ENCODE measurements around the gene BCL11A.

BCL11A gene

DNA sequence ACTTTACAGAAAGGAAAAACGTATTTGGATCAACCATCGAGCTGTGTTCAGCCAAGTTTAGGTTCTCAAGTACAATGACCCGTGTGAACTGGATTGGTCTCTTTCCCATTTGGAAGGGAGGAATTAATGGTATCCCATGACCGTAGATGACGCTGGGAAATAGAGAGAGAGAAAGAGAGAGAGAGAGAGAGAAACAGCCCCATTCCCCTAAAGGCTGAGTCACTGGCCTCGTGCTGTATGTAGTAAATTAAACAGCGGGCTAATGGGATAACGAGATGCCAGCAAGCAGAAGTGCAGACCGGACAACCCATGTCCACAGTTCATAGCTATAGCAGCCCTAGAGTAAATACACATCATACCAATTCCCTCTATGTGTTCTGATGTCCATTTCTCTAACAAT lies 99.6 kb downstream of the BCL11A start:
- no peak overlapping the region for H4K8ac ChIP-seq (ENCODE audit: low read depth, low read length)
- H2AK5ac ChIP-seq (ENCODE audit: low read depth, low read length), result no peak overlapping the region
- no peak overlapping the region for H3K27ac ChIP-seq (replicated peaks; ENCODE audit: low read length)
- H2BK5ac ChIP-seq (ENCODE audit: low read length), result no peak overlapping the region
- H3K23ac ChIP-seq (ENCODE audit: low read depth, low read length, poor library complexity), result no peak overlapping the region
- no peak overlapping the region for H3K4ac ChIP-seq (ENCODE audit: low read length)
- no peaks in the 10 kb centered on the region for H3K9me3 ChIP-seq (replicated peaks in 1 of 2; ENCODE audit: control insufficient read depth in 2 of 2, insufficient read depth in 1 of 2, low read depth in 1 of 2, low read length in 2 of 2)
- no peak overlapping the region for H3K18ac ChIP-seq (ENCODE audit: low read length)
- H3K79me1 ChIP-seq (ENCODE audit: low read depth, low read length), result no peaks in the 10 kb centered on the region
- H3K4me3 ChIP-seq (ENCODE audit: low read length in 2 of 2), result no peak overlapping the region
- DNase-seq (ENCODE audit: low spot score), result no peak
- H2AFZ ChIP-seq (ENCODE audit: low read length), result no peak overlapping the region
- WGBS, 2 donors (ENCODE audit: extremely low coverage in 2 of 2, insufficient read length in 2 of 2, insufficient replicate concordance in 1 of 2), result no CpG with 5 or more reads among the region's 9 CpGs
- H3K27me3 ChIP-seq (ENCODE audit: control insufficient read depth in 3 of 3, insufficient read depth in 3 of 3, low read depth in 1 of 3, low read length in 3 of 3), result no peaks in the 10 kb centered on the region
- H2BK120ac ChIP-seq (ENCODE audit: low read depth, low read length), result no peak overlapping the region
- no peak overlapping the region for H2BK15ac ChIP-seq (ENCODE audit: low read length)
- no peak overlapping the region for H2BK12ac ChIP-seq (ENCODE audit: low read length)
- H3K4me1 ChIP-seq (ENCODE audit: control insufficient read depth in 2 of 2, insufficient read depth in 1 of 2, low read depth in 1 of 2, low read length in 2 of 2), result peaks cover 4 to 12% of the 10 kb centered on the region in 2 donors
- no peak overlapping the region for H3K14ac ChIP-seq (ENCODE audit: low read length)
- H3K4me2 ChIP-seq (ENCODE audit: insufficient read depth, low read length, poor library complexity, severe bottlenecking), result no peak overlapping the region
- no peak overlapping the region for H4K91ac ChIP-seq (ENCODE audit: low read depth, low read length, poor library complexity)
- H3K9ac ChIP-seq (ENCODE audit: low read depth, low read length, poor library complexity), result no peak overlapping the region
- H3K36me3 ChIP-seq (replicated peaks in 1 of 2; ENCODE audit: control insufficient read depth in 2 of 2, insufficient read depth in 2 of 2, low read length in 2 of 2), result no peaks in the 10 kb centered on the region

DNA sequence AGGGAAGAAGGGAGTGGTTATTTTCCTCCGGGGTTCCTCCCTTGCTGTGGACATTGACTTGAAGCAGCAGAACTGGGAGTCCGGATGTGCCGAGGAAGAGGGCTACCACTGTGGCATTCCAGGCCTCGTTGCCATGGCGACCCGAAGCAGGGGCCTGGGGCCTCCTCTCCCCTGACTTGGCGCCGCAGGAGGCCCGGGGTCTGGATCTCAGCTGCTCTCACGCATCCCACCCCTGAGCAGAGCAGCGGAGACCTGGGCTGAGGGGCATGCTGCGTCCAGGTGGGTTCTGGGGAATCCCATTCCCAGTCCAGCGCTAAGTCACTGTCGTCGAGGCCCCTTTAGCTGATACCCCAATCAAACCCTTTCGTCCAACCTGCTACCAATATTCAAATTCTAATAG lies 100.2 kb downstream of the BCL11A start:
- Histone ChIP-seq H2BK5ac (ENCODE audit: low read length) (no peak overlapping the region), H3K4ac (ENCODE audit: low read length) (no peak overlapping the region), H3K36me3 (replicated peaks in 1 of 2; ENCODE audit: control insufficient read depth in 2 of 2, insufficient read depth in 2 of 2, low read length in 2 of 2) (no peaks in the 10 kb centered on the region), H3K4me2 (ENCODE audit: insufficient read depth, low read length, poor library complexity, severe bottlenecking) (peak overlapping the region; percentile 11), H2AK5ac (ENCODE audit: low read depth, low read length) (no peak overlapping the region), H3K9ac (ENCODE audit: low read depth, low read length, poor library complexity) (no peak overlapping the region), H3K18ac (ENCODE audit: low read length) (peak overlapping the region; percentile 20), H4K8ac (ENCODE audit: low read depth, low read length) (no peak overlapping the region), H3K23ac (ENCODE audit: low read depth, low read length, poor library complexity) (no peak overlapping the region), H3K4me3 (ENCODE audit: low read length in 2 of 2) (no peak overlapping the region), H3K79me1 (ENCODE audit: low read depth, low read length) (no peaks in the 10 kb centered on the region), H3K27me3 (ENCODE audit: control insufficient read depth in 3 of 3, insufficient read depth in 3 of 3, low read depth in 1 of 3, low read length in 3 of 3) (no peaks in the 10 kb centered on the region), H2BK12ac (ENCODE audit: low read length) (no peak overlapping the region), H2BK120ac (ENCODE audit: low read depth, low read length) (no peak overlapping the region), H3K14ac (ENCODE audit: low read length) (no peak overlapping the region), H3K4me1 (ENCODE audit: control insufficient read depth in 2 of 2, insufficient read depth in 1 of 2, low read depth in 1 of 2, low read length in 2 of 2) (peaks cover 4 to 12% of the 10 kb centered on the region in 2 donors), H2AFZ (ENCODE audit: low read length) (peak overlapping the region; percentile 68), H4K91ac (ENCODE audit: low read depth, low read length, poor library complexity) (no peak overlapping the region), H3K27ac (replicated peaks; ENCODE audit: low read length) (no peak overlapping the region), H3K9me3 (replicated peaks in 1 of 2; ENCODE audit: control insufficient read depth in 2 of 2, insufficient read depth in 1 of 2, low read depth in 1 of 2, low read length in 2 of 2) (no peaks in the 10 kb centered on the region), H2BK15ac (ENCODE audit: low read length) (no peak overlapping the region)
- peak; percentile 54 for DNase-seq (ENCODE audit: low spot score)
- no CpG with 5 or more reads among the region's 16 CpGs for WGBS, 2 donors (ENCODE audit: extremely low coverage in 2 of 2, insufficient read length in 2 of 2, insufficient replicate concordance in 1 of 2)

DNA sequence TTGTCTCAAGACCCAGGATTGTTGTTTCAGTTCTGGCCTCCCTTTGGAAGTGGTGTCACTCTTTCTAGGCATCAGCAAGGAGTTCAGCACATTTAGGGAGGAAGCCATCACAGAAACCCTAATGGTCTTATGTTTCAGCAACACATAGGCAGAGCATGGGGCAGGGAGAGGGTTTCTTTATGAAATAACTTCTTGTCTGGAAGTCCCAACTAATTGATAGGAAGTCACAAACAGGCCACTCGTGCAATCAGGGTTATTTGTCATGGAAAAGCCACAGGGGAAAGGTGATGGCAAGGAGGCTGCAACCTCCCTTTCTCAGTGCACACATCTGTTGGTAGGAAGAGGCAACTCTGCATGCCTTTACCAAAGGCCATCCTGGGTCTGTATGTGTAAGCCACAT lies 103.0 kb downstream of the BCL11A start:
- Histone ChIP-seq H4K91ac (ENCODE audit: low read depth, low read length, poor library complexity) (no peak overlapping the region), H2AFZ (ENCODE audit: low read length) (no peak overlapping the region)
- no CpG with 5 or more reads among the region's 1 CpG for WGBS, 2 donors (ENCODE audit: extremely low coverage in 2 of 2, insufficient read length in 2 of 2, insufficient replicate concordance in 1 of 2)

DNA sequence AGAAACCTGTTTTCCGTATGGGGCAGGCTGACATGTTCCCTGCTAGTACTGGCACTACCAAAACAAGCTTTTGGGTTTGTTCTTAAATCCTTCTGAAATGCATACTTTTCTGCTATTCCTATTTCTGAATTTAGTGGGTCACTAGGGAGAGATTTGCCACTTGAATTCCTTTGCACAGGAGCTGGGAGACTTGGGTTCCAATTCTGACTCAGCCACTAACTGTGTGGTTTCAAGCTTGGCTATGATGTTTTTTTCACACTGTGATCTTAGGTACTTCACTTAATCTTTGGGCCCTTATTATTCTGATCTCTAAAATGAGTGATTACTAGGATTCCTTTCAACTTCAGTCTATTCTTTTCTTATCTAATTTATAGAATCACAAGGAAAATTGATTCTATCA lies 105.5 kb downstream of the BCL11A start:
- H2AFZ ChIP-seq (ENCODE audit: low read length), result no peak overlapping the region
- H3K4me1 ChIP-seq (ENCODE audit: control insufficient read depth in 2 of 2, insufficient read depth in 1 of 2, low read depth in 1 of 2, low read length in 2 of 2), result peaks cover under 1 to 3% of the 10 kb centered on the region in 2 donors
- no peak overlapping the region for H4K8ac ChIP-seq (ENCODE audit: low read depth, low read length)
- no CpG with 5 or more reads among the region's 1 CpG for WGBS, 2 donors (ENCODE audit: extremely low coverage in 2 of 2, insufficient read length in 2 of 2, insufficient replicate concordance in 1 of 2)
- no peak overlapping the region for H2AK5ac ChIP-seq (ENCODE audit: low read depth, low read length)
- H2BK120ac ChIP-seq (ENCODE audit: low read depth, low read length), result no peak overlapping the region
- no peak overlapping the region for H3K9ac ChIP-seq (ENCODE audit: low read depth, low read length, poor library complexity)
- H3K23ac ChIP-seq (ENCODE audit: low read depth, low read length, poor library complexity), result no peak overlapping the region
- no peak for DNase-seq (ENCODE audit: low spot score)
- no peak overlapping the region for H3K14ac ChIP-seq (ENCODE audit: low read length)
- H3K4ac ChIP-seq (ENCODE audit: low read length), result no peak overlapping the region
- no peak overlapping the region for H3K4me3 ChIP-seq (ENCODE audit: low read length in 2 of 2)
- no peaks in the 10 kb centered on the region for H3K9me3 ChIP-seq (replicated peaks in 1 of 2; ENCODE audit: control insufficient read depth in 2 of 2, insufficient read depth in 1 of 2, low read depth in 1 of 2, low read length in 2 of 2)
- no peak overlapping the region for H2BK15ac ChIP-seq (ENCODE audit: low read length)
- no peak overlapping the region for H2BK12ac ChIP-seq (ENCODE audit: low read length)
- H3K27me3 ChIP-seq (ENCODE audit: control insufficient read depth in 3 of 3, insufficient read depth in 3 of 3, low read depth in 1 of 3, low read length in 3 of 3), result no peaks in the 10 kb centered on the region
- H3K18ac ChIP-seq (ENCODE audit: low read length), result no peak overlapping the region
- H2BK5ac ChIP-seq (ENCODE audit: low read length), result no peak overlapping the region
- no peak overlapping the region for H4K91ac ChIP-seq (ENCODE audit: low read depth, low read length, poor library complexity)
- no peaks in the 10 kb centered on the region for H3K36me3 ChIP-seq (replicated peaks in 1 of 2; ENCODE audit: control insufficient read depth in 2 of 2, insufficient read depth in 2 of 2, low read length in 2 of 2)
- no peak overlapping the region for H3K27ac ChIP-seq (replicated peaks; ENCODE audit: low read length)
- H3K79me1 ChIP-seq (ENCODE audit: low read depth, low read length), result no peaks in the 10 kb centered on the region
- no peak overlapping the region for H3K4me2 ChIP-seq (ENCODE audit: insufficient read depth, low read length, poor library complexity, severe bottlenecking)

More for the DNA sequence above, 103.0 kb downstream of the BCL11A start:
- H2BK120ac ChIP-seq (ENCODE audit: low read depth, low read length), result no peak overlapping the region
- no peak overlapping the region for H2BK15ac ChIP-seq (ENCODE audit: low read length)
- H3K14ac ChIP-seq (ENCODE audit: low read length), result no peak overlapping the region
- H2BK5ac ChIP-seq (ENCODE audit: low read length), result no peak overlapping the region
- peaks cover 4 to 12% of the 10 kb centered on the region in 2 donors for H3K4me1 ChIP-seq (ENCODE audit: control insufficient read depth in 2 of 2, insufficient read depth in 1 of 2, low read depth in 1 of 2, low read length in 2 of 2)
- no peaks in the 10 kb centered on the region for H3K36me3 ChIP-seq (replicated peaks in 1 of 2; ENCODE audit: control insufficient read depth in 2 of 2, insufficient read depth in 2 of 2, low read length in 2 of 2)
- H3K27me3 ChIP-seq (ENCODE audit: control insufficient read depth in 3 of 3, insufficient read depth in 3 of 3, low read depth in 1 of 3, low read length in 3 of 3), result no peaks in the 10 kb centered on the region
- H3K9me3 ChIP-seq (replicated peaks in 1 of 2; ENCODE audit: control insufficient read depth in 2 of 2, insufficient read depth in 1 of 2, low read depth in 1 of 2, low read length in 2 of 2), result no peaks in the 10 kb centered on the region
- H3K4ac ChIP-seq (ENCODE audit: low read length), result no peak overlapping the region
- no peak overlapping the region for H2BK12ac ChIP-seq (ENCODE audit: low read length)
- no peak overlapping the region for H2AK5ac ChIP-seq (ENCODE audit: low read depth, low read length)
- H3K23ac ChIP-seq (ENCODE audit: low read depth, low read length, poor library complexity), result no peak overlapping the region
- no peak overlapping the region for H3K4me3 ChIP-seq (ENCODE audit: low read length in 2 of 2)
- H4K8ac ChIP-seq (ENCODE audit: low read depth, low read length), result no peak overlapping the region
- H3K79me1 ChIP-seq (ENCODE audit: low read depth, low read length), result no peaks in the 10 kb centered on the region
- H3K9ac ChIP-seq (ENCODE audit: low read depth, low read length, poor library complexity), result no peak overlapping the region
- no peak overlapping the region for H3K27ac ChIP-seq (replicated peaks; ENCODE audit: low read length)
- H3K18ac ChIP-seq (ENCODE audit: low read length), result no peak overlapping the region
- DNase-seq (ENCODE audit: low spot score), result no peak
- H3K4me2 ChIP-seq (ENCODE audit: insufficient read depth, low read length, poor library complexity, severe bottlenecking), result no peak overlapping the region
